Mesothelial cell of epicardium (in vitro differentiated cells): Measurements from ENCODE around the gene TMEM238L. TPM values are rescaled to one million over a fixed set of nuclear protein-coding genes. Genes with fewer than 3 reads are reported as not detected.

Experiments used
- DNase-seq, 2 experiments: peaks; one replicate each; pipeline ENCODE4 v3.0.0; 2021; ENCODE audit warnings: low spot score in 2 of 2; ENCODE audit not compliant: unreplicated experiment in 2 of 2
- H3K27ac Mint-ChIP-seq: 2 replicates; pipeline ENCODE4 v1.8.0; 2021; ENCODE audit warnings: mixed read lengths
- H3K27me3 Mint-ChIP-seq: 2 replicates; pipeline ENCODE4 v1.8.0; 2021; ENCODE audit warnings: low read depth, mixed read lengths
- H3K36me3 Mint-ChIP-seq: 2 replicates; pipeline ENCODE4 v1.8.0; 2021; ENCODE audit warnings: mixed read lengths
- H3K4me1 Mint-ChIP-seq: 2 replicates; pipeline ENCODE4 v1.8.0; 2021; ENCODE audit warnings: mixed read lengths
- H3K4me3 Mint-ChIP-seq: 2 replicates; pipeline ENCODE4 v1.8.0; 2021; ENCODE audit warnings: mild to moderate bottlenecking, moderate library complexity, mixed read lengths
- H3K9me3 Mint-ChIP-seq: 2 replicates; pipeline ENCODE4 v1.8.0; 2021; ENCODE audit warnings: mixed read lengths
- total RNA-seq: library from RNA; stranded (reverse); gene quantifications from 3 replicates; pipeline ENCODE4 v1.2.1, GENCODE V29; 2021
- TF ChIP-seq, protein P1 (sequence below): fragments of 200-600 bp; sonication (generic); IDR thresholded peaks from one replicate; pipeline ENCODE4 v1.5.0; 2021; ENCODE audit warnings: antibody characterized with exemption; ENCODE audit not compliant: unreplicated experiment

TMEM238L gene
- total RNA-seq, 1 donor from 2014 or later, result not detected

DNA sequence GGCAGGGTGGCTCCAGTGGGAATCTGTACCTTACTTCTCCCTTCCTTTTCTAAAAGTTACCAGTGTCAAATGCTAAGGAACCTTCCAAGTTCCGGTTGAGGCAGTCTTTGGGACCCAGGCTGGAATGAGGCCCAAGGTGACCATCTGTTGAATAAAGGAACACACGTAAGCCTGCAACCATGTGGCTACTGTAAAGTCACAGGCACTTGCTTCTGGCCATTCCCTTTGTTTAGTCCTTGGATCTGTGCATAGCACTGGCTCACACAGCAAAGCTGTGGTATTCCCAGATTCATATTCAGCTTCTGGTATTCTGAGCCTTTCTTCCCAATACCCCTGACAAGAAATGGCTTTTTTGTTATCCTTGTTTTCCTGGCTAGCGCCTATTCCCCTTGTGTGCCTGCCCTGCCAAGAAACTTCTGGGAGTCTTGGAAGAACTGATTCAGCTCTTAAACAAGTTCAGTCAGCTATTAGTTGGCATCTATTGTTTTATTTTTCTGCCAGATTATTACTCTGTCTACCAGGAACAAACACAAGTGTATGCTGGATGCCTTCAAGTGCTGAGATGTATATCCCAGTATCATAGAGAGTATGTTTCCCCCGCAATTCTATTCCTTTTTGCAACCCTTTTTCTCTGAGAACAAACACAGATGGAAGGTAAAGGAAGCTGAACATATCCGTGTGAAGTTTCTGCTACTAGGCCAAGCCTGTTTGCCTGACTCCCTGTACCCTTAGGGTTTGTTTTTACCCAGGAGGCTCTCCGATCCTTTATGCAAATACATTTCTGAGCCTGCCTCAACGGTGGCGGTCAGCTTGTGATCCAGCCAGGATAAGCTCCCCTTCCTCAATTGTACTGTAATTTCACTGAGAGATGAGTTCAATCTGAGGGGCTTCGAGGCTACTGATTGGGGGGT, 13.2 kb downstream of the TMEM238L start:
- peaks cover 2% of the 10 kb centered on the region for H3K4me1 Mint-ChIP-seq
- no peaks in the 10 kb centered on the region for H3K27me3 Mint-ChIP-seq
- H3K36me3 Mint-ChIP-seq, result no peaks in the 10 kb centered on the region
- TF ChIP-seq, protein P1, sequence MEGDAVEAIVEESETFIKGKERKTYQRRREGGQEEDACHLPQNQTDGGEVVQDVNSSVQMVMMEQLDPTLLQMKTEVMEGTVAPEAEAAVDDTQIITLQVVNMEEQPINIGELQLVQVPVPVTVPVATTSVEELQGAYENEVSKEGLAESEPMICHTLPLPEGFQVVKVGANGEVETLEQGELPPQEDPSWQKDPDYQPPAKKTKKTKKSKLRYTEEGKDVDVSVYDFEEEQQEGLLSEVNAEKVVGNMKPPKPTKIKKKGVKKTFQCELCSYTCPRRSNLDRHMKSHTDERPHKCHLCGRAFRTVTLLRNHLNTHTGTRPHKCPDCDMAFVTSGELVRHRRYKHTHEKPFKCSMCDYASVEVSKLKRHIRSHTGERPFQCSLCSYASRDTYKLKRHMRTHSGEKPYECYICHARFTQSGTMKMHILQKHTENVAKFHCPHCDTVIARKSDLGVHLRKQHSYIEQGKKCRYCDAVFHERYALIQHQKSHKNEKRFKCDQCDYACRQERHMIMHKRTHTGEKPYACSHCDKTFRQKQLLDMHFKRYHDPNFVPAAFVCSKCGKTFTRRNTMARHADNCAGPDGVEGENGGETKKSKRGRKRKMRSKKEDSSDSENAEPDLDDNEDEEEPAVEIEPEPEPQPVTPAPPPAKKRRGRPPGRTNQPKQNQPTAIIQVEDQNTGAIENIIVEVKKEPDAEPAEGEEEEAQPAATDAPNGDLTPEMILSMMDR, result no peak
- no peak for DNase-seq
- no peak overlapping the region for H3K27ac Mint-ChIP-seq
- no peaks in the 10 kb centered on the region for H3K9me3 Mint-ChIP-seq
- H3K4me3 Mint-ChIP-seq, result no peak overlapping the region

DNA sequence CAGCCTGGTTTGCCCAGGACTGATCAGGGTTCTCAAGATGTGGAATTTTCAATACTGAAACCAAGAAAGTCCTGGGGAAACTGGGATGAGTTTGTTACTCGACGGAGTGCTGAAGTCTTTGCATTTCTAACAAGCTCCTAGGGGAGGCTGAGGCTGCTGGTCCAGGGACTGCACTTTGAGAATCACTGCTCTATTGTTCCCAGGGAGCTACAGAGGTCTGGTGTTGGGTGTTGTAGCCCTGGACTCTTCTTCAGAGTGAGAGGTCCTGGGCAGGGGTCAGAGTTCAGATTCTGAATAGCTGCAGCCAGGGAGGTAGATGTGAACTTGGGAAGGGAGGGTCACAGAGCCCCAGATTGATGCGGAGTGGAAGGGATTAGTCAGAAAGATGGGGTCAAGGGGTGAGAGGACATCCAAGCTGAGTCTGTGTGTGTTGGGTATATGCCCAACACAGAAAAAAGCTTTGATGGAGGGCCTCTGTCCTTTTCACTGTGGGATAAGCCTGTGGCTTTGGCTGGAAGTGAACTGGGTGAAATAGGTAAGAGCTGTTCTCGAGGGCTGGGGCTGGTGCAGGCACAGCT, 14.1 kb downstream of the TMEM238L start:
- H3K27ac Mint-ChIP-seq, result no peak overlapping the region
- no peak for DNase-seq
- H3K27me3 Mint-ChIP-seq, result peaks cover 2% of the 10 kb centered on the region
- peaks cover 2% of the 10 kb centered on the region for H3K4me1 Mint-ChIP-seq
- no peaks in the 10 kb centered on the region for H3K36me3 Mint-ChIP-seq
- no peak overlapping the region for H3K4me3 Mint-ChIP-seq
- H3K9me3 Mint-ChIP-seq, result no peaks in the 10 kb centered on the region
- TF ChIP-seq, protein P1, result no peak

DNA sequence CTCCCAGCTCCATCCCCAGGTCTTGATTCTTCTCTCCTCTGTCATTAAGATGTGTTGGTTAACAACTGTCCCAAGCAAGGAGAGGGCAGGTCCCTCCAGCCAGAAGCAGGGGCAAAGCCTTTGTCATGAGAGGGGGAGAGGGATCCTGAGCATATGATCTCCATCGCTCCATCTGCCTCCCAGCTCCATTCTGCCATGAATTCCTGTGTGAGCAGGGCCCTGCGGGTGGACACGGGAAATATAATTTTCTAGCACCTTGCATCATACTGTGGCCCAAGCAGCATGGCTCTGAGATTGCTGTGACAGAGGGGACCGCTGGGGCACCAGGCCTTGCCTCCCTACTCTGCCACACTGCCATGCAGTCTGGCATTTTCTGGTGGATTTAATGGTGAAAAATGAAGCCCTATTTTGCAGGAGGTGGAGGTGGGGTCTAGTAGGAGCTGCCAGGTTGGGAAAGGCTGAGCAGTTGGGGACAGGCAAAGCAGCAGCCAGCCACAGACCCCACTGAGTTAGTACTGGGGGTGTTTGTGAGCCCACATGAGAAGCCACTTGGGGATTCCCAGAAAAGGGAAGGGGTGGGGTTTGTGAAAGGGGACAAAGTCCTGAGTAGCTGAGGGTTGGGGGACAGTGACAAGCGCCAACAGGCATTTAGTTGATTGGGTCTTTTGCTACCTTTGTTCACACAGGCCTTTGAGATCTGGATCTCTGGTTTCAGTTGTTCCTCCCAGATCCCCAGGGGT, 16.4 kb downstream of the TMEM238L start:
- Mint-ChIP-seq H3K36me3 (no peaks in the 10 kb centered on the region), H3K4me3 (no peak overlapping the region)
- TF ChIP-seq, protein P1, result no peak

DNA sequence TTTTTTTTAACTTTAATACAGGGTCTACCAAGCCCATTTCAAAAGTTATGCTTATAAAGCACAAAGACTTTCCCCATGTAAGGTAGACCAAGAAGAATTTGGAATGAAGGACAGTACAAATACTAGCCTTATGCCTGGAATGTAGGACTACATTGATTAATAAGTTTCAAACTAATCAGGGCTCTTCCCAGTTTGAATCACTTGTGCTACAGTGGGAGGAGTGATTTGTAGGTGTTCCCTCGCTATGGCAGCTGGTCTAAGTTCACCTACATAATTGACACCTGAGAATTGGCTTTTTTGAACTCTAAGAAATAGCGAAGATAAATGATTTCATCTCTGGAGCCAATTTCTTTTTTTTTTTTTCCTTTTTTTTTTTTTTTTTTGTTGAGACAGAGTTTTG, 18.6 kb downstream of the TMEM238L start:
- H3K9me3 Mint-ChIP-seq, result peaks cover 12% of the 10 kb centered on the region
- H3K36me3 Mint-ChIP-seq, result no peaks in the 10 kb centered on the region
- no peak for DNase-seq
- no peak overlapping the region for H3K27ac Mint-ChIP-seq
- TF ChIP-seq, protein P1, result no peak
- no peak overlapping the region for H3K4me3 Mint-ChIP-seq
- no peaks in the 10 kb centered on the region for H3K4me1 Mint-ChIP-seq
- H3K27me3 Mint-ChIP-seq, result peaks cover 4% of the 10 kb centered on the region

More for the DNA sequence above, 16.4 kb downstream of the TMEM238L start:
- no peak for DNase-seq
- H3K4me1 Mint-ChIP-seq, result no peaks in the 10 kb centered on the region
- peaks cover 3% of the 10 kb centered on the region for H3K27me3 Mint-ChIP-seq
- no peak overlapping the region for H3K27ac Mint-ChIP-seq
- H3K9me3 Mint-ChIP-seq, result peaks cover 8% of the 10 kb centered on the region

DNA sequence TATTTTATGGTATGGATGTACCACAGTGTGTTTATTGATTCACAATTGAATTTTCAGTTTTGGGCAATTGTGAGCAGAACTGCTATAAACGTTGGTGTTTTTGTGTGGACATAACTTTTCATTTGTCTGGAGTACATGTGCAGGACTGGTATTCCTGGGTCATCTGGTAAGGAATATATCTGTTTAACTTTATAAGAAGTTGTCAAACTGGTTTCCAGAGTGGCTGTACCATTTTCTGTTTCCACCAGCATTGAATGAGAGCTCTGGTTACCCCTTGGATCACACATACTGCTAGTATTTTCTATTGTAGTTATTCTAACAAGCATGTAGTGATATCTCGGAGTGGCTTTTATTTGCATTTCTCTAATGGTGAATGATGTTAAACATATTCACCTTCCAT, 24.3 kb downstream of the TMEM238L start:
- peaks cover 2% of the 10 kb centered on the region for H3K27me3 Mint-ChIP-seq
- H3K36me3 Mint-ChIP-seq, result no peaks in the 10 kb centered on the region
- no peak overlapping the region for H3K27ac Mint-ChIP-seq
- DNase-seq, result no peak
- TF ChIP-seq, protein P1, result no peak
- no peak overlapping the region for H3K4me3 Mint-ChIP-seq
- peaks cover 28% of the 10 kb centered on the region for H3K9me3 Mint-ChIP-seq
- H3K4me1 Mint-ChIP-seq, result no peaks in the 10 kb centered on the region
